Measurements from ENCODE around the gene TENM3. TPM values are rescaled to one million over a fixed set of nuclear protein-coding genes. Genes with fewer than 3 reads are reported as not detected.

TENM3 gene
- total RNA-seq, 4 donors from 2014 or later = 5.9 to 61.5 (median 24.6) TPM

GRCh38 chr4:182678590-182678989, 435.4 kb downstream of the TENM3 start:
- DNase-seq = no peak
- no peaks in the 10 kb centered on the region for H3K9me3 ChIP-seq
- no peak overlapping the region for H3K27ac ChIP-seq
- TF ChIP-seq POLR2A (IDR thresholded peaks at IDR 0.05) (no peak), CTCF (IDR thresholded peaks at IDR 0.05) (no peak)
- no peaks in the 10 kb centered on the region for H3K4me1 ChIP-seq
- H3K4me3 ChIP-seq = no peak overlapping the region
- no peaks in the 10 kb centered on the region for H3K36me3 ChIP-seq
- H3K27me3 ChIP-seq = no peaks in the 10 kb centered on the region
- intact Hi-C loops (cut with DNase I; ENCODE audit: low total_unique reads) = no loop called here

- no peaks in the 10 kb centered on the region for H3K27me3 ChIP-seq
- no peak for DNase-seq
- TF ChIP-seq CTCF (IDR thresholded peaks at IDR 0.05) (no peak), POLR2A (IDR thresholded peaks at IDR 0.05) (no peak)
- H3K9me3 ChIP-seq = no peaks in the 10 kb centered on the region
- intact Hi-C loops (cut with DNase I; ENCODE audit: low total_unique reads) = no loop called here
- no peak overlapping the region for H3K4me3 ChIP-seq
- H3K27ac ChIP-seq = no peak overlapping the region
- no peaks in the 10 kb centered on the region for H3K36me3 ChIP-seq
- no peaks in the 10 kb centered on the region for H3K4me1 ChIP-seq
These were observed 436.3 kb downstream of the TENM3 start for GRCh38 chr4:182679533-182679932.

- Histone ChIP-seq H3K4me1 (no peaks in the 10 kb centered on the region), H3K36me3 (no peaks in the 10 kb centered on the region), H3K27ac (no peak overlapping the region), H3K9me3 (no peaks in the 10 kb centered on the region), H3K27me3 (no peaks in the 10 kb centered on the region), H3K4me3 (no peak overlapping the region)
- DNase-seq = no peak
- intact Hi-C loops (cut with DNase I; ENCODE audit: low total_unique reads) = no loop called here
- TF ChIP-seq CTCF (IDR thresholded peaks at IDR 0.05) (no peak), POLR2A (IDR thresholded peaks at IDR 0.05) (no peak)
These were observed 437.0 kb downstream of the TENM3 start for GRCh38 chr4:182680234-182680653.

GRCh38 chr4:182683661-182684060, 440.5 kb downstream of the TENM3 start:
- H3K36me3 ChIP-seq = no peaks in the 10 kb centered on the region
- TF ChIP-seq POLR2A (IDR thresholded peaks at IDR 0.05) (no peak), CTCF (IDR thresholded peaks at IDR 0.05) (no peak)
- no peaks in the 10 kb centered on the region for H3K9me3 ChIP-seq
- H3K4me3 ChIP-seq = no peak overlapping the region
- intact Hi-C loops (cut with DNase I; ENCODE audit: low total_unique reads) = no loop called here
- H3K27ac ChIP-seq = no peak overlapping the region
- H3K27me3 ChIP-seq = no peaks in the 10 kb centered on the region
- H3K4me1 ChIP-seq = no peaks in the 10 kb centered on the region
- DNase-seq = no peak

- intact Hi-C loops (cut with DNase I; ENCODE audit: low total_unique reads) = no loop called here
- TF ChIP-seq CTCF (IDR thresholded peaks at IDR 0.05) = no peak
- no peak for TF ChIP-seq POLR2A (IDR thresholded peaks at IDR 0.05)
These were observed 441.6 kb downstream of the TENM3 start for GRCh38 chr4:182684796-182685195.

More at GRCh38 chr4:182684796-182685195, 441.6 kb downstream of the TENM3 start:
- Histone ChIP-seq H3K4me1 (no peaks in the 10 kb centered on the region), H3K4me3 (no peak overlapping the region), H3K27ac (no peak overlapping the region), H3K9me3 (no peaks in the 10 kb centered on the region), H3K27me3 (no peaks in the 10 kb centered on the region), H3K36me3 (no peaks in the 10 kb centered on the region)
- DNase-seq = no peak

Data from uterus (tissue), 4 donors.